MM.1S (cell line): Measurements from ENCODE around the gene SGMS1.

Experiments
- CTCF ChIP-seq: fragments of 300-600 bp; sonication (generic); IDR thresholded peaks from 2 replicates; pipeline ENCODE4 v1.5.1; 2016; ENCODE audit warnings: antibody characterized with exemption, low read length, mixed read lengths
- EZH2phosphoT487 ChIP-seq: fragments of 300-600 bp; sonication (generic); IDR thresholded peaks from 2 replicates; pipeline ENCODE4 v1.6.1; 2018; ENCODE audit warnings: antibody characterized with exemption, low read length

- TF ChIP-seq CTCF (no peak), EZH2phosphoT487 (no peak)
Measured at GRCh38 chr10:50596456-50596855, 27.3 kb downstream of the SGMS1 start.
